Ovary (tissue), 3 donors: ENCODE data around the gene KIR2DL1.

Source experiments
- POLR2A ChIP-seq: fragments of 450-650 bp; IDR thresholded peaks from one replicate; pipeline ENCODE4 v1.6.1; 2017; ENCODE audit warnings: antibody characterized with exemption, mild to moderate bottlenecking, moderate library complexity
- TF ChIP-seq, protein P1 (sequence below), 3 donors: fragments of 450-650 bp in 2 of 3; fragments of 200-600 bp in 1 of 3; IDR thresholded peaks; one replicate each; pipeline versions ENCODE4 v1.5.1 to v1.8.0; 2016 to 2022; ENCODE audit warnings: antibody characterized with exemption in 3 of 3, mild to moderate bottlenecking in 1 of 3
- donor health status: DM: no; HTN: no; CAD: no.

DNA sequence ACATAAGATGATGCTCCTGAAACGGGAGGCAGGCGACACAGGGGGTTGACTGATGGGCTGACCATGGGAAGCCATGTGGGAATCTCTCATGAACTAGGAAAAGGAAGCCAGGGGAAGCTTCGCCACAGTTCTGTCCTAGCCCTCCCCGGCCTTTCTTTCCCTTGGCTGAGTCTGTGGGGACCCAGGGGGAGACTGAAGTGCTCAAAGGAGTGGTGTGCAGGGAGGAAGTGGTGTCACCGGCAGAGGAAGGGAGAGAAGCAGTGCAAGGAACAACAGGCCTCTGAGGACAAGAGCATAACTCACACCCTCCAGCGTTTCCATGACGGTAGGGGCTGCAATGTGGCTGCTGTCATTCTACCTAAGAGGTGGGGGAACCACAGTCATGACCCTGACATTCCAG, 44.3 kb upstream of the KIR2DL1 start:
- TF ChIP-seq, protein P1, sequence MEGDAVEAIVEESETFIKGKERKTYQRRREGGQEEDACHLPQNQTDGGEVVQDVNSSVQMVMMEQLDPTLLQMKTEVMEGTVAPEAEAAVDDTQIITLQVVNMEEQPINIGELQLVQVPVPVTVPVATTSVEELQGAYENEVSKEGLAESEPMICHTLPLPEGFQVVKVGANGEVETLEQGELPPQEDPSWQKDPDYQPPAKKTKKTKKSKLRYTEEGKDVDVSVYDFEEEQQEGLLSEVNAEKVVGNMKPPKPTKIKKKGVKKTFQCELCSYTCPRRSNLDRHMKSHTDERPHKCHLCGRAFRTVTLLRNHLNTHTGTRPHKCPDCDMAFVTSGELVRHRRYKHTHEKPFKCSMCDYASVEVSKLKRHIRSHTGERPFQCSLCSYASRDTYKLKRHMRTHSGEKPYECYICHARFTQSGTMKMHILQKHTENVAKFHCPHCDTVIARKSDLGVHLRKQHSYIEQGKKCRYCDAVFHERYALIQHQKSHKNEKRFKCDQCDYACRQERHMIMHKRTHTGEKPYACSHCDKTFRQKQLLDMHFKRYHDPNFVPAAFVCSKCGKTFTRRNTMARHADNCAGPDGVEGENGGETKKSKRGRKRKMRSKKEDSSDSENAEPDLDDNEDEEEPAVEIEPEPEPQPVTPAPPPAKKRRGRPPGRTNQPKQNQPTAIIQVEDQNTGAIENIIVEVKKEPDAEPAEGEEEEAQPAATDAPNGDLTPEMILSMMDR (IDR thresholded peaks at IDR 0.05) = no peak
- TF ChIP-seq POLR2A = no peak
